ENCODE results near the gene ZNF385C. TPM values are rescaled to one million over a fixed set of nuclear protein-coding genes. Genes with fewer than 3 reads are reported as not detected.

Gene ZNF385C
- total RNA-seq, 3 donors from 2014 or later = 0.48 to 1.0 (median 0.66) TPM

- Histone ChIP-seq H3K4me1 (no peaks in the 10 kb centered on the region), H3K27me3 (no peaks in the 10 kb centered on the region), H3K27ac (no peak overlapping the region), H3K36me3 (no peaks in the 10 kb centered on the region), H3K4me3 (no peak overlapping the region), H3K9me3 (no peaks in the 10 kb centered on the region)
- TF ChIP-seq CTCF (IDR thresholded peaks at IDR 0.05) (no peak), POLR2AphosphoS5 (IDR thresholded peaks at IDR 0.05) (no peak), POLR2A (IDR thresholded peaks at IDR 0.05) (no peak)
- intact Hi-C loops (cut with DNase I; ENCODE audit: low total_unique reads) = no loop called here
- no peak for DNase-seq (ENCODE audit: low spot score in 2 of 2)
Observed at GRCh38 chr17:42061646-42062487, 36.4 kb downstream of the ZNF385C start.

DNA sequence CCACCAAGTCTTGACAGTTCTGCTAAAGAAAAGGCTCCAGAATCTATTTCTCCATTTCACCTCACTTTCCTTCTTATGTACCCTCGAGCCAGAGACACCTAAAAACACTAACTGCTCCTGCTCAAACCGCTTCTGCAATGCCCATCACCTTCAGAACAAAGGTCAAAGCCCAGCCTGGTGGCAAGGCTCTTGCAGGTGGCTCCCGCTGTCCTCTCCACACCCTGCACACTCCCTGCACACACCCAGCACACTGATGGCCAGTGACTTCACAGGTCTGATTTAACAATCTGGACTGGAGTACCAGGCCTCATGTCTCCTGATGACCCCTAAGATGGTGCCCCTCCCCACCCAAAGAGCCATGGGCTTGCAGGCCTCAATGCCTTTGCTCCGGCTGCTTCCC, 38.0 kb downstream of the ZNF385C start:
- no peak for DNase-seq (ENCODE audit: low spot score in 2 of 2)
- Histone ChIP-seq H3K9me3 (no peaks in the 10 kb centered on the region), H3K36me3 (no peaks in the 10 kb centered on the region), H3K27me3 (no peaks in the 10 kb centered on the region), H3K4me3 (no peak overlapping the region), H3K27ac (no peak overlapping the region), H3K4me1 (no peaks in the 10 kb centered on the region)
- TF ChIP-seq CTCF (IDR thresholded peaks at IDR 0.05) = no peak
- no peak for TF ChIP-seq POLR2A (IDR thresholded peaks at IDR 0.05)
- no peak for TF ChIP-seq POLR2AphosphoS5 (IDR thresholded peaks at IDR 0.05)
- intact Hi-C loops (cut with DNase I; ENCODE audit: low total_unique reads) = no loop called here

DNA sequence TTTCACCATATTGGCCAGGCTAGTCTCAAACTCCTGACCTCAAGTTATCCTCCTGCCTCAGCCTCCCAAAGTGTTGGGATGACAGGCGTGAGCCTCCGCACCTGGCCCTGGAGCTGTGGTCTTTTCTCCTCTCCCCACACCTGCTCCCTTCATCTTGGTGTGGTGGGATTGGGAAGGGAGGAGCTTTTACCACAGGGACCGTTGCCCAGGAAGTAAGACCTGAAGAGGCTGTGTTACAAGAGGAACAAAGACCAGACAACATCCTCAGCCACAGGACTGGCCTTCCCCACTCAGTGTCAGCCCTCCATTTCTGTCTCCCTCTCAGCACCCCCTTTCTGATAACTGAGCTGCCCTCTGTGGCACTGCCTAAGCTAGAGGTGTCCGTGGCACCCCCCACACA, 38.5 kb downstream of the ZNF385C start:
- H3K4me1 ChIP-seq = no peaks in the 10 kb centered on the region
- H3K27me3 ChIP-seq = no peaks in the 10 kb centered on the region
- no peak overlapping the region for H3K4me3 ChIP-seq
- no peak for DNase-seq (ENCODE audit: low spot score in 2 of 2)
- no peaks in the 10 kb centered on the region for H3K36me3 ChIP-seq
- intact Hi-C loops (cut with DNase I; ENCODE audit: low total_unique reads) = no loop called here
- no peak overlapping the region for H3K27ac ChIP-seq
- TF ChIP-seq POLR2A (IDR thresholded peaks at IDR 0.05) (no peak), CTCF (IDR thresholded peaks at IDR 0.05) (no peak), POLR2AphosphoS5 (IDR thresholded peaks at IDR 0.05) (no peak)
- no peaks in the 10 kb centered on the region for H3K9me3 ChIP-seq

- intact Hi-C loops (cut with DNase I; ENCODE audit: low total_unique reads) = no loop called here
- Histone ChIP-seq H3K4me3 (no peak overlapping the region), H3K27ac (no peak overlapping the region), H3K27me3 (no peaks in the 10 kb centered on the region), H3K4me1 (no peaks in the 10 kb centered on the region), H3K36me3 (no peaks in the 10 kb centered on the region), H3K9me3 (no peaks in the 10 kb centered on the region)
- TF ChIP-seq POLR2AphosphoS5 (IDR thresholded peaks at IDR 0.05) = no peak
- no peak for TF ChIP-seq CTCF (IDR thresholded peaks at IDR 0.05)
- no peak for TF ChIP-seq POLR2A (IDR thresholded peaks at IDR 0.05)
- DNase-seq (ENCODE audit: low spot score in 2 of 2) = no peak
Observed at GRCh38 chr17:42058063-42058462, 40.2 kb downstream of the ZNF385C start.

GRCh38 chr17:42056635-42057034, 41.6 kb downstream of the ZNF385C start:
- Histone ChIP-seq H3K4me3 (no peak overlapping the region), H3K4me1 (no peaks in the 10 kb centered on the region)
- intact Hi-C loops (cut with DNase I; ENCODE audit: low total_unique reads) = no loop called here

More at GRCh38 chr17:42056635-42057034, 41.6 kb downstream of the ZNF385C start:
- no peak for TF ChIP-seq CTCF (IDR thresholded peaks at IDR 0.05)
- no peak for TF ChIP-seq POLR2AphosphoS5 (IDR thresholded peaks at IDR 0.05)
- no peak for TF ChIP-seq POLR2A (IDR thresholded peaks at IDR 0.05)
- no peak overlapping the region for H3K27ac ChIP-seq
- no peaks in the 10 kb centered on the region for H3K27me3 ChIP-seq
- no peak for DNase-seq (ENCODE audit: low spot score in 2 of 2)
- H3K36me3 ChIP-seq = no peaks in the 10 kb centered on the region
- H3K9me3 ChIP-seq = no peaks in the 10 kb centered on the region

Data from breast epithelium (tissue), 4 donors.